Coronary artery (tissue), 2 donors: ENCODE measurements around the gene CDS1.
"Not testable (repeated sequence)": the region's sequence is repeated elsewhere in the genome, so short reads cannot be mapped to it uniquely, and the experiment has no call there.

Experiments
- DNase-seq: peaks from one replicate; pipeline ENCODE4 v3.0.0-alpha.2; 2017; ENCODE audit warnings: low spot score
- H3K27ac ChIP-seq, 2 donors: fragments of 200-600 bp; sonication (generic); one replicate each; pipeline ENCODE4 v1.5.1; 2016 to 2019
- H3K4me3 ChIP-seq: fragments of 200-600 bp; sonication (generic); 2 replicates; pipeline ENCODE4 v1.5.1; 2016; ENCODE audit warnings: mild to moderate bottlenecking, moderate library complexity
- CTCF ChIP-seq: fragments of 200-600 bp; sonication (generic); IDR thresholded peaks from one replicate; pipeline ENCODE4 v1.5.1; 2019; ENCODE audit warnings: antibody characterized with exemption

The CDS1 gene

GRCh38 chr4:84680956-84681355 is 98.0 kb downstream of the CDS1 start:
- H3K27ac ChIP-seq, result no peak overlapping the region

GRCh38 chr4:84681486-84682274 is 98.8 kb downstream of the CDS1 start:
- Histone ChIP-seq H3K27ac (peak overlapping the region in 1 of 2 donors; percentile 27), H3K4me3 (no peak overlapping the region)
- no peak for TF ChIP-seq CTCF
- DNase-seq, result no peak

More at GRCh38 chr4:84680956-84681355, 98.0 kb downstream of the CDS1 start:
- no peak for TF ChIP-seq CTCF
- H3K4me3 ChIP-seq, result no peak overlapping the region
- no peak for DNase-seq

GRCh38 chr4:84682661-84683060 is 99.7 kb downstream of the CDS1 start:
- not testable (repeated sequence) for H3K4me3 ChIP-seq, DNase-seq
- H3K27ac ChIP-seq, result peak overlapping the region in 1 of 2 donors; percentile 13

GRCh38 chr4:84683064-84683850 is 100.3 kb downstream of the CDS1 start:
- Histone ChIP-seq H3K4me3 (no peak overlapping the region), H3K27ac (peak overlapping the region in 1 of 2 donors; percentile 13)
- DNase-seq, result no peak
- TF ChIP-seq CTCF, result no peak

- DNase-seq, result no peak
- Histone ChIP-seq H3K4me3 (no peak overlapping the region), H3K27ac (no peak overlapping the region)
- TF ChIP-seq CTCF, result no peak
Observed at GRCh38 chr4:84684361-84684760, 101.4 kb downstream of the CDS1 start.

GRCh38 chr4:84685105-84685504 is 102.2 kb downstream of the CDS1 start:
- no peak overlapping the region for H3K4me3 ChIP-seq
- TF ChIP-seq CTCF, result no peak
- H3K27ac ChIP-seq, result no peak overlapping the region
- no peak for DNase-seq

- H3K27ac ChIP-seq, result no peak overlapping the region
- no peak for DNase-seq
- H3K4me3 ChIP-seq, result no peak overlapping the region
- TF ChIP-seq CTCF, result no peak
Observed at GRCh38 chr4:84688605-84689004, 105.7 kb downstream of the CDS1 start.
